Stomach (tissue), 9 donors: Measurements from ENCODE around the gene ZFX. TPM values are rescaled to one million over a fixed set of nuclear protein-coding genes. Genes with fewer than 3 reads are reported as not detected.
"Not testable (repeated sequence)": the region's sequence is repeated elsewhere in the genome, so short reads cannot be mapped to it uniquely, and the experiment has no call there.

Experiments
- DNase-seq, 2 donors: peaks; one replicate each; pipeline versions ENCODE4 v3.0.0 to v3.0.0-alpha.2; 2013 to 2019
- H3K27ac ChIP-seq, 5 donors: fragments of 200-600 bp in 4 of 5; sonication (generic) in 4 of 5; one replicate each; pipeline ENCODE4 v1.5.1; 2013 to 2019; ENCODE audit warnings: mild to moderate bottlenecking in 1 of 5, moderate library complexity in 1 of 5
- H3K27me3 ChIP-seq, 3 donors: fragments of 200-600 bp; sonication (generic); one replicate each; pipeline ENCODE4 v1.5.1; 2017 to 2019; ENCODE audit warnings: mixed run types in 1 of 3
- H3K36me3 ChIP-seq, 4 donors: fragments of 200-600 bp; sonication (generic); 1 replicate in 3 of 4; 2 replicates in 1 of 4; pipeline ENCODE4 v1.5.1; 2016 to 2019
- H3K4me1 ChIP-seq, 4 donors: fragments of 200-600 bp; sonication (generic); one replicate each; pipeline ENCODE4 v1.5.1; 2016 to 2019
- H3K4me3 ChIP-seq, 4 donors: fragments of 200-600 bp; sonication (generic) in 3 of 4; one replicate each; pipeline ENCODE4 v1.5.1; 2016 to 2019; ENCODE audit warnings: mild to moderate bottlenecking in 1 of 4
- H3K9me3 ChIP-seq, 4 donors: fragments of 200-600 bp; sonication (generic); one replicate each; pipeline ENCODE4 v1.5.1; 2016 to 2019
- CTCF ChIP-seq, 7 experiments: fragments of 450-650 bp in 4 of 7; fragments of 200-600 bp in 3 of 7; sonication (generic) in 3 of 7; IDR thresholded peaks; one replicate each; pipeline ENCODE4 v1.5.1; 2016 to 2019; ENCODE audit warnings: antibody characterized with exemption in 7 of 7, control low read depth in 2 of 7, mild to moderate bottlenecking in 1 of 7
- EP300 ChIP-seq: sonication (generic); formaldehyde crosslinking; IDR thresholded peaks from one replicate; pipeline ENCODE4 v1.6.1; 2017; ENCODE audit warnings: antibody characterized with exemption
- POLR2A ChIP-seq, 4 donors: fragments of 450-650 bp; IDR thresholded peaks; one replicate each; pipeline ENCODE4 v1.6.1; 2016; ENCODE audit warnings: antibody characterized with exemption in 4 of 4, control low read depth in 2 of 4, mild to moderate bottlenecking in 1 of 4, moderate library complexity in 1 of 4
- POLR2AphosphoS5 ChIP-seq, 3 donors: sonication (generic); formaldehyde crosslinking; IDR thresholded peaks; one replicate each; pipeline ENCODE4 v1.6.1; 2016; ENCODE audit warnings: antibody characterized with exemption in 3 of 3
- WGBS, 5 donors: extraction: QIAGEN DNeasy Blood & Tissue Kit in 3 of 5; methylation state at CpG; one replicate each; pipeline versions ENCODE4 v1.1.5 to v1.1.7; 2013 to 2018; 5-methylcytosine and 5-hydroxymethylcytosine counted together
- intact Hi-C: fragments of 100-400 bp; cut with DNase I; formaldehyde crosslinking; loops from one replicate; pipeline ENCODE4 v1.15.1; 2023; ENCODE audit warnings: low total_unique reads
- polyA plus RNA-seq, 3 donors: library from polyadenylated mRNA; stranded (reverse); fragments of 200-250 nt; gene quantifications; one replicate each; pipeline ENCODE4 v1.2.3, GENCODE V29; 2013
- total RNA-seq, 5 donors: library from RNA; depleted of rRNA; stranded (reverse); fragments of >200 nt; gene quantifications; one replicate each; pipeline versions ENCODE4 v1.1.0 to v1.2.3, GENCODE V29; 2014 to 2016
- donor health status: healthy with polysubstance abuse.
- donor health status: Bipolar disorder and iron deficiency.
- donor health status: healthy.

Gene ZFX
- total and polyA plus RNA-seq, 8 donors: 3.8 to 73.6 (median 17.4) TPM

- intact Hi-C loops: no loop called here
- no peak overlapping the region for H3K4me3 ChIP-seq
- 43 to 71% (median 55%) methylated on average over 2 to 5 of the region's 5 CpGs for WGBS, 5 donors
- peaks cover 0 to 7% (median 0%) of the 10 kb centered on the region in 3 donors for H3K27me3 ChIP-seq
- H3K9me3 ChIP-seq: no peaks in the 10 kb centered on the region
- no peaks in the 10 kb centered on the region for H3K4me1 ChIP-seq
- H3K27ac ChIP-seq: no peak overlapping the region
- no peak for DNase-seq
- TF ChIP-seq POLR2AphosphoS5 (IDR thresholded peaks at IDR 0.05) (no peak), CTCF (IDR thresholded peaks at IDR 0.05) (no peak), EP300 (no peak), POLR2A (IDR thresholded peaks at IDR 0.05) (no peak)
- H3K36me3 ChIP-seq: no peaks in the 10 kb centered on the region
Measured at GRCh38 chrX:24133312-24133711, 16.2 kb upstream of the ZFX start.

GRCh38 chrX:24135768-24136167 is 13.8 kb upstream of the ZFX start:
- H3K4me3 ChIP-seq, H3K27me3 ChIP-seq, H3K36me3 ChIP-seq, intact Hi-C loops, DNase-seq, H3K4me1 ChIP-seq, H3K9me3 ChIP-seq, H3K27ac ChIP-seq: not testable (repeated sequence)
- WGBS, 5 donors: 55 to 79% (median 60%) methylated on average over 3 to 7 of the region's 9 CpGs

GRCh38 chrX:24137192-24137591 is 12.3 kb upstream of the ZFX start:
- H3K36me3 ChIP-seq: no peaks in the 10 kb centered on the region
- DNase-seq: no peak
- no peaks in the 10 kb centered on the region for H3K9me3 ChIP-seq
- H3K27ac ChIP-seq: no peak overlapping the region
- TF ChIP-seq CTCF (IDR thresholded peaks at IDR 0.05) (no peak), EP300 (no peak)
- H3K27me3 ChIP-seq: no peaks in the 10 kb centered on the region
- H3K4me1 ChIP-seq: no peaks in the 10 kb centered on the region
- intact Hi-C loops: no loop called here
- H3K4me3 ChIP-seq: no peak overlapping the region

DNA sequence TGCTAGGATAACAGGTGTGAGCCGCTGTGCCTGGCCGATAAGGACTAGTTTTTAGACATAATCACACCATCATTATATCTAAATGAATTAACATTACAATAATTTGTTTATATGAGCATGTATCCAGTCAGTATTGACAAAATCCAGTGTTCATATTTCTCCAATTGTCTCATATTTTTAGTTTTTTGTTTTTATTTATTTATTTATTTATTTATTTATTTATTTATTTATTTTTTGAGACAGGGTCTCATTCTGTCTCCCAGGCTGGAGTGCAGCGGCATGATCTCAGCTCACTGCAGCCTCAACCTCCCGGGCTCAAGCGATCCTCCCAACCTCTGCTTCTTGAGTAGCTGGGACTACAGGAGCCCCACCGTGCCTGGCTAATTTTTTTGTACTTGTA is 5.5 kb upstream of the ZFX start:
- DNase-seq, H3K4me3 ChIP-seq, intact Hi-C loops, H3K27me3 ChIP-seq, H3K9me3 ChIP-seq, H3K27ac ChIP-seq, H3K36me3 ChIP-seq: not testable (repeated sequence)
- WGBS, 5 donors: 94 to 99% (median 96%) methylated on average over 6 of the region's 6 CpGs
- H3K4me1 ChIP-seq: peaks cover 3 to 37% (median 23%) of the 10 kb centered on the region in 4 donors

GRCh38 chrX:24144528-24144927 is 5.0 kb upstream of the ZFX start:
- intact Hi-C loops: no loop called here
- no peak overlapping the region for H3K27ac ChIP-seq
- no peaks in the 10 kb centered on the region for H3K27me3 ChIP-seq
- 91 to 97% (median 96%) methylated on average over 6 of the region's 6 CpGs for WGBS, 5 donors
- H3K36me3 ChIP-seq: no peaks in the 10 kb centered on the region
- no peaks in the 10 kb centered on the region for H3K9me3 ChIP-seq
- H3K4me1 ChIP-seq: peaks cover 3 to 37% (median 23%) of the 10 kb centered on the region in 4 donors
- H3K4me3 ChIP-seq: no peak overlapping the region
- TF ChIP-seq POLR2AphosphoS5 (IDR thresholded peaks at IDR 0.05) (no peak), CTCF (IDR thresholded peaks at IDR 0.05) (no peak)
- DNase-seq: no peak
